Pancreas (tissue), 10 donors: ENCODE data around the gene SFPQ. TPM values are rescaled to one million over a fixed set of nuclear protein-coding genes. Genes with fewer than 3 reads are reported as not detected.
A peak's percentile ranks its signal among the peaks of the same experiment; 100 is the strongest.
"Not testable (repeated sequence)": the region's sequence is repeated elsewhere in the genome, so short reads cannot be mapped to it uniquely, and the experiment has no call there.

ENCODE experiments used
- ATAC-seq, 4 donors: fragments of 200-7000 bp; cut with Tn5 transposase; one replicate each; pipeline versions ENCODE4 v1.8.0 to v1.9.1; 2020; ENCODE audit warnings: mild to moderate bottlenecking in 4 of 4, moderate library complexity in 4 of 4
- DNase-seq, 6 donors: peaks; one replicate each; pipeline ENCODE4 v3.0.0-alpha.2; 2020
- FAIRE-seq: peaks from 2 replicates; lab custom pipeline; 2012; peaks lifted over from hg19 to GRCh38; lab: Jason Lieb, UNC
- H3K27ac ChIP-seq, 4 donors: fragments of 200-600 bp; sonication (generic); 1 replicate in 3 of 4; 2 replicates in 1 of 4; pipeline versions ENCODE4 v1.5.0 to v1.8.0; 2020
- H3K27me3 ChIP-seq, 4 donors: fragments of 200-600 bp; one replicate each; pipeline ENCODE4 v1.8.0; 2021
- H3K36me3 ChIP-seq, 3 donors: fragments of 200-600 bp; sonication (generic) in 1 of 3; one replicate each; pipeline versions ENCODE4 v1.5.0 to v1.8.0; 2020 to 2021
- H3K4me1 ChIP-seq, 3 donors: fragments of 200-600 bp; one replicate each; pipeline ENCODE4 v1.8.0; 2021
- H3K4me3 ChIP-seq, 4 donors: fragments of 200-600 bp; sonication (generic) in 2 of 4; one replicate each; pipeline versions ENCODE4 v1.5.0 to v1.8.0; 2020 to 2021
- H3K9me3 ChIP-seq, 4 donors: fragments of 200-600 bp; one replicate each; pipeline ENCODE4 v1.8.0; 2021
- CTCF ChIP-seq, 4 donors: fragments of 200-600 bp; sonication (generic) in 3 of 4; IDR thresholded peaks; one replicate each; pipeline versions ENCODE4 v1.5.0 to v1.8.0; 2021; ENCODE audit warnings: antibody characterized with exemption in 4 of 4
- WGBS, 2 donors: extraction: QIAGEN DNeasy Blood & Tissue Kit; methylation state at CpG; one replicate each; pipeline ENCODE4 v1.1.7; 2013; 5-methylcytosine and 5-hydroxymethylcytosine counted together
- intact Hi-C, 3 donors: fragments of 100-400 bp; cut with DNase I; formaldehyde crosslinking; loops; one replicate each; pipeline versions ENCODE4 v1.11.1 to v1.14.2; 2022
- polyA plus RNA-seq, 2 donors: library from polyadenylated mRNA; stranded (reverse); fragments of 200-250 nt; gene quantifications; one replicate each; pipeline ENCODE4 v1.2.3, GENCODE V29; 2013
- total RNA-seq, 6 donors: library from RNA; stranded (reverse); fragmentation: NEBNext Ultra II Directional in 4 of 6; extraction: Animal tissue kit (Norgen Biotek cat#: 25700) in 4 of 6; gene quantifications; one replicate each; pipeline versions ENCODE4 v1.2.1 to v1.2.4, GENCODE V29; 2021 to 2023
- donor health status: healthy with polysubstance abuse.
- donor health status: DM: no; HTN: no; CAD: no; lungs with moderate emphysema.
- donor health status: DM: no; HTN: no; CAD: no.
- donor health status: control.
- donor health status: control.
- donor health status: Bipolar disorder and iron deficiency.
- donor health status: DM: yes; HTN: yes; CAD: no.
- donor health status: DM: no; HTN: no; CAD: no.
- donor health status: DM: no; HTN: no; CAD: no.
- donor health status: DM: yes; HTN: yes; CAD: no.

SFPQ gene
- total and polyA plus RNA-seq, 8 donors: 63.4 to 267 (median 98.2) TPM

GRCh38 chr1:35173491-35173890 lies 19.5 kb downstream of the SFPQ start:
- FAIRE-seq: no peak
- TF ChIP-seq CTCF (IDR thresholded peaks at IDR 0.05): no peak
- no peak for DNase-seq
- no peak overlapping the region for H3K4me3 ChIP-seq
- peaks cover 6 to 37% (median 20%) of the 10 kb centered on the region in 3 donors for H3K36me3 ChIP-seq
- 50 to 58% methylated on average over 2 of the region's 2 CpGs for WGBS, 2 donors
- H3K27me3 ChIP-seq: no peaks in the 10 kb centered on the region
- intact Hi-C loops: no loop called here
- no peaks in the 10 kb centered on the region for H3K4me1 ChIP-seq
- peak in 1 of 4 donors; percentile 2 for ATAC-seq
- H3K9me3 ChIP-seq: no peaks in the 10 kb centered on the region
- H3K27ac ChIP-seq: no peak overlapping the region

GRCh38 chr1:35172022-35172421 lies 20.9 kb downstream of the SFPQ start:
- intact Hi-C loops: no loop called here
- no peak for ATAC-seq
- WGBS, 2 donors: 72 to 78% methylated on average over 8 of the region's 8 CpGs

GRCh38 chr1:35171579-35171978 lies 21.4 kb downstream of the SFPQ start:
- Histone ChIP-seq H3K4me1 (no peaks in the 10 kb centered on the region), H3K4me3 (no peak overlapping the region), H3K9me3 (no peaks in the 10 kb centered on the region), H3K27me3 (no peaks in the 10 kb centered on the region), H3K27ac (no peak overlapping the region), H3K36me3 (peaks cover 0 to 18% (median 9%) of the 10 kb centered on the region in 3 donors)
- intact Hi-C loops: no loop called here
- no peak for TF ChIP-seq CTCF (IDR thresholded peaks at IDR 0.05)
- 69 to 73% methylated on average over 4 of the region's 4 CpGs for whole genome bisulfite sequencing, 2 donors
- DNase-seq (no peak), ATAC-seq (peak in 1 of 4 donors; percentile 4), FAIRE-seq (no peak)

More at GRCh38 chr1:35172022-35172421, 20.9 kb downstream of the SFPQ start:
- Histone ChIP-seq H3K9me3 (no peaks in the 10 kb centered on the region), H3K27me3 (no peaks in the 10 kb centered on the region), H3K4me1 (no peaks in the 10 kb centered on the region), H3K27ac (no peak overlapping the region), H3K36me3 (peaks cover 0 to 22% (median 11%) of the 10 kb centered on the region in 3 donors), H3K4me3 (no peak overlapping the region)
- FAIRE-seq (no peak), DNase-seq (no peak)
- no peak for TF ChIP-seq CTCF (IDR thresholded peaks at IDR 0.05)

- no peak overlapping the region for H3K4me3 ChIP-seq
- FAIRE-seq (no peak), ATAC-seq (no peak), DNase-seq (no peak)
- H3K9me3 ChIP-seq: no peaks in the 10 kb centered on the region
- no peaks in the 10 kb centered on the region for H3K36me3 ChIP-seq
- H3K27ac ChIP-seq: no peak overlapping the region
- no peak for TF ChIP-seq CTCF (IDR thresholded peaks at IDR 0.05)
- intact Hi-C loops: no loop called here
- WGBS, 2 donors: 98 to 100% methylated on average over 3 of the region's 3 CpGs
- no peaks in the 10 kb centered on the region for H3K27me3 ChIP-seq
- no peaks in the 10 kb centered on the region for H3K4me1 ChIP-seq
Measured at GRCh38 chr1:35164893-35165292, 28.1 kb downstream of the SFPQ start.

GRCh38 chr1:35151220-35151619 lies 41.7 kb downstream of the SFPQ start:
- Histone ChIP-seq H3K27ac (no peak overlapping the region), H3K27me3 (no peaks in the 10 kb centered on the region), H3K36me3 (no peaks in the 10 kb centered on the region), H3K9me3 (no peaks in the 10 kb centered on the region), H3K4me1 (no peaks in the 10 kb centered on the region), H3K4me3 (no peak overlapping the region)
- TF ChIP-seq CTCF (IDR thresholded peaks at IDR 0.05): no peak
- intact Hi-C loops: no loop called here
- FAIRE-seq: no peak
- no peak for DNase-seq
- no peak for ATAC-seq
- 95 to 96% methylated on average over 5 of the region's 5 CpGs for WGBS, 2 donors

GRCh38 chr1:35145892-35146549 lies 46.9 kb downstream of the SFPQ start:
- not testable (repeated sequence) for H3K27ac ChIP-seq, FAIRE-seq, ATAC-seq

More at GRCh38 chr1:35145892-35146549, 46.9 kb downstream of the SFPQ start:
- 74 to 89% methylated on average over 13 of the region's 13 CpGs for WGBS, 2 donors
- intact Hi-C loops, H3K4me3 ChIP-seq, H3K9me3 ChIP-seq, H3K36me3 ChIP-seq, H3K27me3 ChIP-seq, DNase-seq: not testable (repeated sequence)
- peaks cover 11 to 13% (median 13%) of the 10 kb centered on the region in 3 donors for H3K4me1 ChIP-seq
